Left kidney (tissue), 2 donors: ENCODE data around the gene CDK5RAP3. TPM values are rescaled to one million over a fixed set of nuclear protein-coding genes. Genes with fewer than 3 reads are reported as not detected.

Experiments
- DNase-seq: peaks from one replicate; pipeline ENCODE4 v3.0.0-alpha.2; 2013
- polyA plus RNA-seq: library from polyadenylated mRNA; unstranded; fragments of 120-200 nt; gene quantifications from one replicate; pipeline ENCODE4 v1.2.1, GENCODE V29; 2013; ENCODE audit not compliant: insufficient read length

CDK5RAP3 gene
- polyA plus RNA-seq, 1 donor: 186 TPM

GRCh38 chr17:47945529-47946508 lies 25.1 kb upstream of the CDK5RAP3 start:
- DNase-seq: no peak

- no peak for DNase-seq
Observed at GRCh38 chr17:47946516-47946915, 24.4 kb upstream of the CDK5RAP3 start.

GRCh38 chr17:47946929-47947397 lies 23.9 kb upstream of the CDK5RAP3 start:
- DNase-seq: no peak

DNA sequence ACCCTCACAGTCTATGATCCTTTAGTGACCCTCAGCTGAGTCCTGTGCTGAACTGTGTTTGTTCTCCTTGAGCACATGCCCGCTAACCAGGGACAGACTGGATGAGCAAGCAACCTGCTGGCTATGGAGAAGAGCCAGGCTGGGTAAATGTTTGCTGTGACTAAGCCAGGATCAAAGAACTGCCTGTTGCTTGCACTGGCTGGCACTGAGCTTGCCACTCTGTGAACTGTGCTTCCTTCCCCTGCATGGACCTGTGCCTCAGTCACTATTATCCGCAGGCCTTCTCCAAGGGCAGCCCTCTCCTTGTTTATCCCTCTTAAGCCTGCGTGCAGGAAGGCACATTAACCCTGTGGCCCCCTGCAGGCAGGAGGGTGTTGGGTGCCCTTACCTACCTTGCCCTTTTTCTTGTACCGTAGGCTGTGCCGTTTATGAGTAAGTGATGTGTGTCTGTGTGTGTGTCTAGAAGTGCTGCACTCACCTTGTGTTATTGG lies 22.2 kb upstream of the CDK5RAP3 start:
- DNase-seq: no peak

GRCh38 chr17:47949197-47949759 lies 21.6 kb upstream of the CDK5RAP3 start:
- peak; percentile 84 for DNase-seq

GRCh38 chr17:47949946-47950345 lies 21.0 kb upstream of the CDK5RAP3 start:
- DNase-seq: no peak

GRCh38 chr17:47950448-47950847 lies 20.5 kb upstream of the CDK5RAP3 start:
- DNase-seq: no peak

GRCh38 chr17:47952171-47953021 lies 18.5 kb upstream of the CDK5RAP3 start:
- DNase-seq: no peak

DNA sequence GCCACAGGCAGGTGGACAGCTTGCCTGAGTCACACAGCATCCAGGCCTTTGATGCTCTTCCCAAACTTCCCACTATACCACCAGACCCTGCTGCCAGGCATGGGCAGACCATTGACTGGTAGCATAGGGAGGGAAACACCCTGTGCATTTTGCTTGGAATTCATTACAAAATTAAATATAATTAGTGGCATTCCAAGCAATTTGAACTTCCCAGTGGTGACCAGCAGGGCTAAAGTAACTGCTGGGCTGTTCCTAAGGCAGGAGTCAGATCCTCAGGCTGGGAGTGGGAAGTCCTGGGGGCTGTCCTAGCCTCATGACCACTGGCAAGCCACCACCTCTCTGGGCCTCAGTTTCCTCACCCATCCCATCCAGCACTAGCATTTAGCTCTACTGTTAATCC lies 17.0 kb upstream of the CDK5RAP3 start:
- DNase-seq: no peak

DNA sequence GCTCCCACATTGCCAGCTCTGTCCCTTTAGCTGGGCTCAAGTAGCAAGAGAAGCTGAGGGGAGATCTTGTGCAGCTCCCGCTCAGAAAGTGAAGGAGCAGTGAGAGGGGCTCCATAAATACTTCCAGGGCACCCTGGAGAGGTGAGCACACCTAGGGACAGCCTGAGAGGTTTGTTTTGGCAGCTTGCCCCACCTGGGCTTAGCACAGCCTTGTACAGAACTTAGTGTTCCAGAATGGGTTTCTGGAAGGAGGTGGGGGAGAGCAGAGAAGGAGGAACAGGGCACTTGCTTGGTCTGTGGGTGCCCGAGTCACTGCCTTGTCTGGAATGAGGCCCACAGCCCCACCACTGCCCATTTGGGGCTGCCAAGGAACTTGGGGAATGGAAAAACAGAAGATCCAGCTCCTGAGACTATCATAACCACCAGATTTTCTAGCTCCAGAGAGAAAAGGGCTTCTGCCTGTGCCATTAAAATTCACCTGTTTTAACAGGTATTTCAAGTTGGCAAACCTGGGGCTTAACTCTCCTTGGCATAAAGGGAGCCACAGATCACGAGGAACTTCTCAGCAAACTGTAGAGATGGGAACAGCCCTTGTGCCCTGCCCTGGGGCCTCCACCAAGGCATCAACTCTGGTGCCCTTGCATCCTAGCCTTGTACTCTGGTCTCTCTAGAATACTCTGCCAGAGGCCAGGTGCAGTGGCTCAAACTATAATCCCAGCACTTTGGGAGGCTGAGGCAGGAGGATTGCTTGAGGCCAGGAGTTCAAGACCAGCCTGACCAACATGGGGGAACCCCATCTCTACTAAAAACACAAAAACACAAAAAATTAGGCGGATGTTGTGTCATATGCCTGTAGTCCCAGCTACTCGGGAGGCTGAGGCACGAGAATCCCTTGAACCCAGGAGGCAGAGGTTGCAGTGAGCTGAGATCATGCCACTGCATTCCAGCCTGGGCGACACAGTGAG lies 15.1 kb upstream of the CDK5RAP3 start:
- no peak for DNase-seq

DNA sequence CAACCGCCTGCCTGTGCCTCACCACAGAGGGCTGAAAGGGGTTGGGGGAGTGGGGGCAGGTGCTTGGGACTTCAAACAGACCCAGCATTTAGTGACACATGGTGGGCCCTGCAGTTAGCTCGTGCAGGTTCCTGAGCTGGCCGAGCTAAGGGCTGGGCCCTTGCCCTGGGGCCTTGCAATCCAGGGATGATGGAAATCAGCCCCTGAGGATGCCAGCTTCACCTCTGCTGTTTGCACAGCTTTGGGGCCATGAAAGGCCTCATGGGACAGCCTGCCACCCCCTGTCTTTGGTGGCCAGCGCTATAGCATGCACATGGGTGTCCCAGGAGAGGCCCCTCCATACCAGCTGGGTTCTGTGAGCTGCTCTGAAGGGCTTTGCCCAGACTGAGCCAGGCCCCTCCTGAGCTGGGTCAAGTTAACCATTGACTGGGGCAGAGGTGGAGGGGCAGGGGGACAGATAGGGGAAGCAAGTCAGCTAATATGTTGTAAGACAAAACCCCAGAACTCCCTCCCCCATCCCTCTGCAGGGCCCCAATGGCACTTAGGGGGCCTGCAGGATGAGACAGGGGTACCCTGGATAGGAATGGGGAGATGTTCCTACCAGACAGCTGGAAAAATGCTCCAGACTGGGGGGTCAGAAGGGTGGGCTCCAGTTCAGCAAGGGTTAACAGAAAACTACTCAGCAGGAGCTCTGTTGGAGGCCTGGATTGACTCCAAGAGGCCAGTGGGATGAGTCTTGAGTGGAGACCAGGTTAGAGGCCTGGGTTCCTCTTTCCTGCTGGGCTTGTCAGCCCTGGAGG lies 13.9 kb upstream of the CDK5RAP3 start:
- no peak for DNase-seq

GRCh38 chr17:47957591-47958490 lies 13.1 kb upstream of the CDK5RAP3 start, which contains the start of gene PRR15L:
Gene PRR15L (minus strand): TSS chr17:47957883. CDS start chr17:47953234, 4,649 bp downstream.
- DNase-seq: peak; percentile 50

GRCh38 chr17:47959825-47960655 lies 10.9 kb upstream of the CDK5RAP3 start:
- DNase-seq: no peak

DNA sequence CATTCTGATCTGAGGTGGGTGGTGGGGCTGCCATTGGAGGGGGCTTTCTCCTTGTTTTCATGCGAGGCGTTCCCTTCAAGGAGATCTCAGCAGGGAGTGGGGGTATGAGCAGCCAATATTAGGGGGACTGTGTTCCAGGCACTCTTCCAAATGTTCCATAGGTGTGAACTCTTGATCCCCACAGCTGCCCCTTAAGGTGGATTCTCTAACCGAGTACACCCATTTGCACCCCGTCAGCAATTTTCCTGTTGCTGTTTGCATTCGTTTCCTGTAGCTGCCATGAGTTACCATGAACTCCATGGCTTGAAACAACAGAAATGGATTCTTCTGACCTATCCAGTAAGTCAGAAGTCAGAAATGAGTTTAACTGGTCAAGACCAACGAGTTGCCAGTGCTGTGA lies 9.5 kb upstream of the CDK5RAP3 start:
- DNase-seq: no peak

DNA sequence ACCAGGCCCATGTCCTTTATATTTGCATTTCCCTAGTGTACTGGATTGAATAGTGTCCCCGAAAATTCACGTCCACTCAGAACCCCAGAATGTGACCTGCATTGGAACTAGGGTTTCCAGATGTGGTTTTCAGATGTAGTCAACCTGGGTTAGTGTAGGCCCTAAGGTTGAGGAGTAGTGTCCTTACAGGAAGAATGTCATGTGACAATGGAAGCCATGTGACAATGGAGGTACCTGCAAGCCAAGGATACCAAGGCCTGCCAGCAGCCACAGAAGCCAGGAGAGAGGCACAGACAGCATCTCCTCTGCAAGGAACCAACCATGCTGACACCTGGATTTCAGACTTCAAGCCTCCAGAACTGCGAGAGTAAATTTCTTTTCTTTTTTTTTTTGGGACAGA lies 8.0 kb upstream of the CDK5RAP3 start:
- DNase-seq: no peak

DNA sequence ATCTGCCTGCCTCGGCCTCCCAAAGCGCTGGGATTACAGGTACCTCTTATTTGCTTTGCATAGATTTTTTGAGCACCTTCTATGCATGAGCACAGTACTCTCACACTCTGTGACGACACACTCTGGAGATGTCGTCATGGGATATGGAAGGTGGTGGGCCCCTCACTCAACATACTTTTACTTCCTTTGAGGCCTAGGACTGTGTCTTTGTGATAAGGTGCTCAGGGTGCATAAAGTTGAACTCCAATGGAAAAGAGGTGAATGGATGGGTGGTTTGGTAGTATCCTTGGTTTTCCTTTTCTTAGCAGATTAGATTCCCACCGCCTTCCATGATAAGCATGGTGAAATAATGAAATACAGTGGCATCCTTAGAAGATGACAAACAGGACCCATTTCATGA lies 6.1 kb upstream of the CDK5RAP3 start:
- no peak for DNase-seq

GRCh38 chr17:47966079-47966519 lies 4.8 kb upstream of the CDK5RAP3 start:
- no peak for DNase-seq
